Measurements from ENCODE around the gene ANKS1B.

Gene ANKS1B

GRCh38 chr12:98721204-98721702 is 1263.5 kb downstream of the ANKS1B start (continued):
- TF ChIP-seq ZNF280C (tag by site-specific recombination; IDR thresholded peaks at IDR 0.05), result no peak
- TF ChIP-seq KLF8 (tag by site-specific recombination; IDR thresholded peaks at IDR 0.05), result no peak
- no peak for TF ChIP-seq ZNF114 (tag by site-specific recombination; IDR thresholded peaks at IDR 0.05)
- no peak for TF ChIP-seq ZBTB1 (tag by site-specific recombination; IDR thresholded peaks at IDR 0.05)
- TF ChIP-seq ZNF335 (tag by site-specific recombination; conservative IDR thresholded peaks at IDR 0.05), result no peak
- TF ChIP-seq ZFP69B (tag by site-specific recombination; IDR thresholded peaks at IDR 0.05), result no peak
- TF ChIP-seq ZNF571 (tag by site-specific recombination; IDR thresholded peaks at IDR 0.05), result no peak

- TF ChIP-seq ZNF37A (tag by site-specific recombination; IDR thresholded peaks at IDR 0.05) (no peak), ZNF571 (tag by site-specific recombination; IDR thresholded peaks at IDR 0.05) (no peak), ZSCAN30 (tag by site-specific recombination; IDR thresholded peaks at IDR 0.05) (no peak), ZNF280D (tag by site-specific recombination; IDR thresholded peaks at IDR 0.05) (no peak), ZNF155 (tag by site-specific recombination; IDR thresholded peaks at IDR 0.05) (no peak), ZNF449 (tag by site-specific recombination; IDR thresholded peaks at IDR 0.05) (no peak), ZNF335 (tag by site-specific recombination; conservative IDR thresholded peaks at IDR 0.05) (no peak), ZNF211 (tag by site-specific recombination; IDR thresholded peaks at IDR 0.05; ENCODE audit: low read depth) (no peak), ZNF488 (tag by site-specific recombination; IDR thresholded peaks at IDR 0.05) (no peak), ZBTB21 (tag by site-specific recombination; IDR thresholded peaks at IDR 0.05) (no peak), INSM2 (tag by site-specific recombination; IDR thresholded peaks at IDR 0.05) (no peak), EGR2 (tag by site-specific recombination; IDR thresholded peaks at IDR 0.05; ENCODE audit: low read depth) (no peak), ZNF112 (tag by site-specific recombination; IDR thresholded peaks at IDR 0.05) (no peak)
- Histone ChIP-seq H3K4me1 (ENCODE audit: control insufficient read depth, insufficient read depth, low read length) (no peaks in the 10 kb centered on the region), H3K27ac (ENCODE audit: extremely low read depth, low read depth, low read length) (no peak overlapping the region), H3K36me3 (ENCODE audit: control insufficient read depth in 2 of 2, insufficient read depth in 1 of 2, low read length in 2 of 2) (peaks cover 0 to 42% of the 10 kb centered on the region in 2 experiments; a peak in 2 of 3 replicates), H3K9me3 (ENCODE audit: control insufficient read depth, insufficient read depth, low read depth, low read length) (no peaks in the 10 kb centered on the region), H3K4me3 (ENCODE audit: low read depth, low read length) (no peak overlapping the region)
- ChIA-PET CTCF (interaction anchor here (0.7 to 0.9 kb wide), 2 partner anchors 169 to 220 kb away, joined by 4 to 6 read pairs; no protein-coding TSS in a partner anchor), POLR2A (no interaction called here)
Observed at GRCh38 chr12:98719515-98720504, 1264.9 kb downstream of the ANKS1B start.

Data from HEK293 (cell line).